Measurements from ENCODE around the gene CLCNKA.

CLCNKA gene

GRCh38 chr1:15997637-15998280, 24.1 kb upstream of the CLCNKA start:
- no peak for TF ChIP-seq REST (IDR thresholded peaks at IDR 0.05; ENCODE audit: insufficient read depth in 1 of 2, low read depth in 2 of 2, low read length in 2 of 2)
- TF ChIP-seq POLR2AphosphoS5 (IDR thresholded peaks at IDR 0.05; ENCODE audit: low read depth, low read length), result no peak
- no peak for TF ChIP-seq TAF1 (IDR thresholded peaks at IDR 0.05; ENCODE audit: borderline replicate concordance, insufficient read depth, low read length)
- TF ChIP-seq SIN3A (IDR thresholded peaks at IDR 0.05; ENCODE audit: borderline replicate concordance, insufficient read depth, low read length), result no peak
- TF ChIP-seq FOXP2 (optimal IDR thresholded peaks at IDR 0.05; ENCODE audit: borderline replicate concordance, extremely low read depth, extremely low read length, insufficient read depth), result no peak

GRCh38 chr1:15998929-15999328, 22.9 kb upstream of the CLCNKA start:
- TF ChIP-seq POLR2AphosphoS5 (IDR thresholded peaks at IDR 0.05; ENCODE audit: low read depth, low read length), result no peak
- TF ChIP-seq FOXP2 (optimal IDR thresholded peaks at IDR 0.05; ENCODE audit: borderline replicate concordance, extremely low read depth, extremely low read length, insufficient read depth), result no peak
- no peak for TF ChIP-seq TAF1 (IDR thresholded peaks at IDR 0.05; ENCODE audit: borderline replicate concordance, insufficient read depth, low read length)
- no peak for TF ChIP-seq SIN3A (IDR thresholded peaks at IDR 0.05; ENCODE audit: borderline replicate concordance, insufficient read depth, low read length)
- TF ChIP-seq REST (IDR thresholded peaks at IDR 0.05; ENCODE audit: insufficient read depth in 1 of 2, low read depth in 2 of 2, low read length in 2 of 2), result no peak

GRCh38 chr1:16005597-16005996, 16.2 kb upstream of the CLCNKA start:
- TF ChIP-seq FOXP2 (optimal IDR thresholded peaks at IDR 0.05; ENCODE audit: borderline replicate concordance, extremely low read depth, extremely low read length, insufficient read depth) (no peak), REST (IDR thresholded peaks at IDR 0.05; ENCODE audit: insufficient read depth in 1 of 2, low read depth in 2 of 2, low read length in 2 of 2) (no peak), TAF1 (IDR thresholded peaks at IDR 0.05; ENCODE audit: borderline replicate concordance, insufficient read depth, low read length) (no peak), SIN3A (IDR thresholded peaks at IDR 0.05; ENCODE audit: borderline replicate concordance, insufficient read depth, low read length) (no peak), POLR2AphosphoS5 (IDR thresholded peaks at IDR 0.05; ENCODE audit: low read depth, low read length) (no peak)

GRCh38 chr1:16006010-16006409, 15.8 kb upstream of the CLCNKA start:
- TF ChIP-seq FOXP2 (optimal IDR thresholded peaks at IDR 0.05; ENCODE audit: borderline replicate concordance, extremely low read depth, extremely low read length, insufficient read depth) (no peak), SIN3A (IDR thresholded peaks at IDR 0.05; ENCODE audit: borderline replicate concordance, insufficient read depth, low read length) (no peak), TAF1 (IDR thresholded peaks at IDR 0.05; ENCODE audit: borderline replicate concordance, insufficient read depth, low read length) (no peak), REST (IDR thresholded peaks at IDR 0.05; ENCODE audit: insufficient read depth in 1 of 2, low read depth in 2 of 2, low read length in 2 of 2) (no peak), POLR2AphosphoS5 (IDR thresholded peaks at IDR 0.05; ENCODE audit: low read depth, low read length) (no peak)
